Measurements from ENCODE around the gene SCG3. TPM values are rescaled to one million over a fixed set of nuclear protein-coding genes. Genes with fewer than 3 reads are reported as not detected.

Gene SCG3
- polyA plus RNA-seq, 1 of the 3 experiments (the other 2 are of a cell fraction), result 0.16 TPM

DNA sequence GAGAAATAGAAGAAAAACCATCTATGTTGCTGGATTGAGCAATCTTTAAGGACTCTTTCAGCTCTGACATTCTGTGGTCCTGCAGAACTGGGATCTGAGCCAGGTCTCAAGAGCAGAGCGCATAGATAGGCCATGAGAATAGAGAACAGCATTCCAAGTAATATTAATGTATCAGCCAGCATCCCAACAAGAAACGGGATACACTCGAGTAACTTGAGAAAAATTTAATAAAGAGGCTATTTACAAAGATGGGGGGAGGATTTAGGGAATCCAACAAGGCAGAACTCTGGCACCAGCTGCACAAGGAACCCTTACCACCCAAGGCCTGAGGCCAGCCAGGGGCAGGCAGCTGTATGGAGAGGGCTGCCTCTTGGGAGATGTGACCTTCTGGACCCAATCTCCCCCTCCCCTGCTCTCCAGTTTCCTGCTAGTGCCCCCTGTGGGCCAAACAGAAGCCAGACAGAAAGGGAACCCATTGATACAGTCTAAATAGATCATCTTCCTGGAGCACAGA, 78.3 kb downstream of the SCG3 start:
- Histone ChIP-seq H3K27ac (ENCODE audit: low read depth in 2 of 2, low read length in 1 of 2) (peak overlapping the region; percentile 80 to 82), H3K9me2 (no peaks in the 10 kb centered on the region), H3K9ac (no peak overlapping the region), H3F3A (replicated peaks; ENCODE audit: insufficient read depth) (peaks cover 21% of the 10 kb centered on the region), H3K4me1 (ENCODE audit: control insufficient read depth in 1 of 2, insufficient read depth in 2 of 2, low read depth in 1 of 2, low read length in 1 of 2) (peaks cover 11 to 18% of the 10 kb centered on the region in 2 experiments), H3K4me2 (peak overlapping the region; percentile 64; the same call in 1 of the 2 replicates), H4K20me1 (ENCODE audit: insufficient read depth) (peaks cover 5% of the 10 kb centered on the region; the same call in 1 of the 2 replicates), H3K79me2 (ENCODE audit: insufficient read depth) (peaks cover 22% of the 10 kb centered on the region; the same call in 1 of the 2 replicates), H3K9me3 (no peaks in the 10 kb centered on the region), H3K4me3 (ENCODE audit: low read depth in 2 of 2, low read length in 1 of 2) (no peak overlapping the region), H3K36me3 (replicated peaks in 1 of 2; ENCODE audit: control insufficient read depth in 1 of 2, insufficient read depth in 2 of 2, low read length in 1 of 2) (no peaks in the 10 kb centered on the region), H2AFZ (ENCODE audit: low read depth) (no peak overlapping the region), H3K27me3 (ENCODE audit: insufficient read depth) (no peaks in the 10 kb centered on the region)
- ChIA-PET CTCF (interaction anchor here (0.6 to 1.2 kb wide), 3 partner anchors 17 to 110 kb away, joined by 3 to 5 read pairs (median 3); no protein-coding TSS in a partner anchor), POLR2A (no interaction called here)
- DNase-seq, result no peak
- WGBS (ENCODE audit: low lambda C conversion rate), result 14% methylated on average over 3 of the region's 3 CpGs
- TF ChIP-seq, protein P1, sequence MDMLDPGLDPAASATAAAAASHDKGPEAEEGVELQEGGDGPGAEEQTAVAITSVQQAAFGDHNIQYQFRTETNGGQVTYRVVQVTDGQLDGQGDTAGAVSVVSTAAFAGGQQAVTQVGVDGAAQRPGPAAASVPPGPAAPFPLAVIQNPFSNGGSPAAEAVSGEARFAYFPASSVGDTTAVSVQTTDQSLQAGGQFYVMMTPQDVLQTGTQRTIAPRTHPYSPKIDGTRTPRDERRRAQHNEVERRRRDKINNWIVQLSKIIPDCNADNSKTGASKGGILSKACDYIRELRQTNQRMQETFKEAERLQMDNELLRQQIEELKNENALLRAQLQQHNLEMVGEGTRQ (IDR thresholded peaks at IDR 0.05; ENCODE audit: borderline replicate concordance, low read depth, low read length), result no peak
- peak; percentile 81 for TF ChIP-seq TCF12 (IDR thresholded peaks at IDR 0.05)
- 0 out of 2 replicates have a peak, but pooled peaks have one; percentile 18 for TF ChIP-seq SMC3 (IDR thresholded peaks at IDR 0.05; ENCODE audit: low read depth, low read length)
- TF ChIP-seq FOXM1 (IDR thresholded peaks at IDR 0.05; ENCODE audit: low read depth), result no peak
- TF ChIP-seq, protein P2, sequence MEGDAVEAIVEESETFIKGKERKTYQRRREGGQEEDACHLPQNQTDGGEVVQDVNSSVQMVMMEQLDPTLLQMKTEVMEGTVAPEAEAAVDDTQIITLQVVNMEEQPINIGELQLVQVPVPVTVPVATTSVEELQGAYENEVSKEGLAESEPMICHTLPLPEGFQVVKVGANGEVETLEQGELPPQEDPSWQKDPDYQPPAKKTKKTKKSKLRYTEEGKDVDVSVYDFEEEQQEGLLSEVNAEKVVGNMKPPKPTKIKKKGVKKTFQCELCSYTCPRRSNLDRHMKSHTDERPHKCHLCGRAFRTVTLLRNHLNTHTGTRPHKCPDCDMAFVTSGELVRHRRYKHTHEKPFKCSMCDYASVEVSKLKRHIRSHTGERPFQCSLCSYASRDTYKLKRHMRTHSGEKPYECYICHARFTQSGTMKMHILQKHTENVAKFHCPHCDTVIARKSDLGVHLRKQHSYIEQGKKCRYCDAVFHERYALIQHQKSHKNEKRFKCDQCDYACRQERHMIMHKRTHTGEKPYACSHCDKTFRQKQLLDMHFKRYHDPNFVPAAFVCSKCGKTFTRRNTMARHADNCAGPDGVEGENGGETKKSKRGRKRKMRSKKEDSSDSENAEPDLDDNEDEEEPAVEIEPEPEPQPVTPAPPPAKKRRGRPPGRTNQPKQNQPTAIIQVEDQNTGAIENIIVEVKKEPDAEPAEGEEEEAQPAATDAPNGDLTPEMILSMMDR (IDR thresholded peaks at IDR 0.05), result peak; percentile 66
- TF ChIP-seq NFIC (IDR thresholded peaks at IDR 0.05; ENCODE audit: borderline replicate concordance), result peak; percentile 93
- TF ChIP-seq, protein P3, sequence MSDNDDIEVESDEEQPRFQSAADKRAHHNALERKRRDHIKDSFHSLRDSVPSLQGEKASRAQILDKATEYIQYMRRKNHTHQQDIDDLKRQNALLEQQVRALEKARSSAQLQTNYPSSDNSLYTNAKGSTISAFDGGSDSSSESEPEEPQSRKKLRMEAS (IDR thresholded peaks at IDR 0.05; ENCODE audit: low read depth), result peak; percentile 20; the same call in 1 of the 2 replicates
- no peak for TF ChIP-seq TAF1 (IDR thresholded peaks at IDR 0.05; ENCODE audit: borderline replicate concordance, low read depth, low read length)
- TF ChIP-seq RXRA (IDR thresholded peaks at IDR 0.05; ENCODE audit: borderline replicate concordance, low read depth), result peak; percentile 39; the same call in 1 of the 2 replicates
- TF ChIP-seq, protein P4, sequence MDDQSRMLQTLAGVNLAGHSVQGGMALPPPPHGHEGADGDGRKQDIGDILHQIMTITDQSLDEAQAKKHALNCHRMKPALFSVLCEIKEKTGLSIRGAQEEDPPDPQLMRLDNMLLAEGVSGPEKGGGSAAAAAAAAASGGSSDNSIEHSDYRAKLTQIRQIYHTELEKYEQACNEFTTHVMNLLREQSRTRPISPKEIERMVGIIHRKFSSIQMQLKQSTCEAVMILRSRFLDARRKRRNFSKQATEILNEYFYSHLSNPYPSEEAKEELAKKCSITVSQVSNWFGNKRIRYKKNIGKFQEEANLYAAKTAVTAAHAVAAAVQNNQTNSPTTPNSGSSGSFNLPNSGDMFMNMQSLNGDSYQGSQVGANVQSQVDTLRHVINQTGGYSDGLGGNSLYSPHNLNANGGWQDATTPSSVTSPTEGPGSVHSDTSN (IDR thresholded peaks at IDR 0.05), result peak; percentile 62
- no peak for TF ChIP-seq NRF1 (IDR thresholded peaks at IDR 0.05; ENCODE audit: low read depth, low read length)
- no peak for TF ChIP-seq GATA2 (CRISPR knock-in tag; IDR thresholded peaks at IDR 0.05)
- TF ChIP-seq RFX5 (IDR thresholded peaks at IDR 0.05; ENCODE audit: low read length), result no peak
- TF ChIP-seq EP300 (IDR thresholded peaks at IDR 0.05; ENCODE audit: borderline replicate concordance in 1 of 2, low read depth in 1 of 2, low read length in 1 of 2), result peak; percentile 6 to 79; a peak in 2 of 4 replicates
- no peak for TF ChIP-seq RCOR1 (IDR thresholded peaks at IDR 0.05; ENCODE audit: low read length)
- TF ChIP-seq FOSL2 (IDR thresholded peaks at IDR 0.05; ENCODE audit: borderline replicate concordance, low read depth), result peak; percentile 21; the same call in 1 of the 2 replicates
- no peak for TF ChIP-seq MXI1 (IDR thresholded peaks at IDR 0.05; ENCODE audit: low read depth, low read length)
- TF ChIP-seq TEAD4 (IDR thresholded peaks at IDR 0.05; ENCODE audit: borderline replicate concordance, insufficient read depth), result peak; percentile 77; the same call in 1 of the 2 replicates
- no peak for TF ChIP-seq EZH2phosphoT487 (IDR thresholded peaks at IDR 0.05; ENCODE audit: borderline replicate concordance, low read depth)
- TF ChIP-seq SIN3A (IDR thresholded peaks at IDR 0.05; ENCODE audit: borderline replicate concordance, low read depth, low read length), result no peak
- TF ChIP-seq POLR2AphosphoS5 (IDR thresholded peaks at IDR 0.05; ENCODE audit: low read depth, low read length), result peak; percentile 43; the same call in 1 of the 2 replicates
- peak; percentile 52; the same call in 1 of the 2 replicates for TF ChIP-seq JUND (IDR thresholded peaks at IDR 0.05)
- TF ChIP-seq RAD21 (IDR thresholded peaks at IDR 0.05; ENCODE audit: low read length), result peak; percentile 33; the same call in 1 of the 2 replicates
- TF ChIP-seq, protein P5, sequence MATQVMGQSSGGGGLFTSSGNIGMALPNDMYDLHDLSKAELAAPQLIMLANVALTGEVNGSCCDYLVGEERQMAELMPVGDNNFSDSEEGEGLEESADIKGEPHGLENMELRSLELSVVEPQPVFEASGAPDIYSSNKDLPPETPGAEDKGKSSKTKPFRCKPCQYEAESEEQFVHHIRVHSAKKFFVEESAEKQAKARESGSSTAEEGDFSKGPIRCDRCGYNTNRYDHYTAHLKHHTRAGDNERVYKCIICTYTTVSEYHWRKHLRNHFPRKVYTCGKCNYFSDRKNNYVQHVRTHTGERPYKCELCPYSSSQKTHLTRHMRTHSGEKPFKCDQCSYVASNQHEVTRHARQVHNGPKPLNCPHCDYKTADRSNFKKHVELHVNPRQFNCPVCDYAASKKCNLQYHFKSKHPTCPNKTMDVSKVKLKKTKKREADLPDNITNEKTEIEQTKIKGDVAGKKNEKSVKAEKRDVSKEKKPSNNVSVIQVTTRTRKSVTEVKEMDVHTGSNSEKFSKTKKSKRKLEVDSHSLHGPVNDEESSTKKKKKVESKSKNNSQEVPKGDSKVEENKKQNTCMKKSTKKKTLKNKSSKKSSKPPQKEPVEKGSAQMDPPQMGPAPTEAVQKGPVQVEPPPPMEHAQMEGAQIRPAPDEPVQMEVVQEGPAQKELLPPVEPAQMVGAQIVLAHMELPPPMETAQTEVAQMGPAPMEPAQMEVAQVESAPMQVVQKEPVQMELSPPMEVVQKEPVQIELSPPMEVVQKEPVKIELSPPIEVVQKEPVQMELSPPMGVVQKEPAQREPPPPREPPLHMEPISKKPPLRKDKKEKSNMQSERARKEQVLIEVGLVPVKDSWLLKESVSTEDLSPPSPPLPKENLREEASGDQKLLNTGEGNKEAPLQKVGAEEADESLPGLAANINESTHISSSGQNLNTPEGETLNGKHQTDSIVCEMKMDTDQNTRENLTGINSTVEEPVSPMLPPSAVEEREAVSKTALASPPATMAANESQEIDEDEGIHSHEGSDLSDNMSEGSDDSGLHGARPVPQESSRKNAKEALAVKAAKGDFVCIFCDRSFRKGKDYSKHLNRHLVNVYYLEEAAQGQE (IDR thresholded peaks at IDR 0.05; ENCODE audit: low read depth, low read length), result 0 out of 2 replicates have a peak, but pooled peaks have one; percentile 2
- no peak for TF ChIP-seq FOXJ3 (CRISPR knock-in tag; IDR thresholded peaks at IDR 0.05)
- peak; percentile 10; the same call in 1 of the 2 replicates for TF ChIP-seq ELF1 (IDR thresholded peaks at IDR 0.05)
